Adipose tissue (tissue), 3 donors: Measurements from ENCODE around the gene GAS7. TPM values are rescaled to one million over a fixed set of nuclear protein-coding genes. Genes with fewer than 3 reads are reported as not detected.

Experiments used
- H3K27ac ChIP-seq: one replicate; pipeline ENCODE4 v1.5.1; 2013; ENCODE audit warnings: low read depth, low read length
- WGBS, 3 donors: extraction: QIAGEN DNeasy Blood & Tissue Kit; methylation state at CpG; one replicate each; pipeline ENCODE4 v1.1.7; 2013; 5-methylcytosine and 5-hydroxymethylcytosine counted together
- polyA plus RNA-seq, 3 donors: library from polyadenylated mRNA; stranded (reverse); fragments of 200-250 nt; gene quantifications; one replicate each; pipeline ENCODE4 v1.2.3, GENCODE V29; 2013
- donor health status: healthy with polysubstance abuse.
- donor health status: Bipolar disorder and iron deficiency.
- donor health status: healthy.

GAS7 gene
- polyA plus RNA-seq, 3 donors: 2.5 to 88.1 (median 16.4) TPM

GRCh38 chr17:9991351-9991750 lies 207.1 kb downstream of the GAS7 start:
- H3K27ac ChIP-seq: no peak overlapping the region
- WGBS, 3 donors: 71 to 90% (median 82%) methylated on average over 7 of the region's 7 CpGs

GRCh38 chr17:9987779-9988585 lies 210.4 kb downstream of the GAS7 start:
- no peak overlapping the region for H3K27ac ChIP-seq
- 50 to 58% (median 56%) methylated on average over 7 of the region's 7 CpGs for WGBS, 3 donors

- 66 to 84% (median 71%) methylated on average over 9 of the region's 9 CpGs for WGBS, 3 donors
- H3K27ac ChIP-seq: no peak overlapping the region
Measured at GRCh38 chr17:9986754-9987382, 211.5 kb downstream of the GAS7 start.

GRCh38 chr17:9985646-9986045 lies 212.8 kb downstream of the GAS7 start:
- WGBS, 3 donors: 41 to 59% (median 52%) methylated on average over 8 of the region's 8 CpGs
- H3K27ac ChIP-seq: no peak overlapping the region

- no peak overlapping the region for H3K27ac ChIP-seq
- WGBS, 3 donors: 76 to 90% (median 86%) methylated on average over 9 of the region's 9 CpGs
Measured at GRCh38 chr17:9984768-9985167, 213.6 kb downstream of the GAS7 start.

GRCh38 chr17:9982159-9982558 lies 216.2 kb downstream of the GAS7 start:
- H3K27ac ChIP-seq: no peak overlapping the region
- WGBS, 3 donors: 50 to 77% (median 67%) methylated on average over 3 of the region's 3 CpGs

- H3K27ac ChIP-seq: no peak overlapping the region
- WGBS, 3 donors: 61 to 91% (median 87%) methylated on average over 4 of the region's 4 CpGs
Measured at GRCh38 chr17:9981344-9981915, 217.0 kb downstream of the GAS7 start.

GRCh38 chr17:9979463-9979995 lies 218.9 kb downstream of the GAS7 start:
- WGBS, 3 donors: 46 to 84% (median 65%) methylated on average over 13 of the region's 13 CpGs

GRCh38 chr17:9977180-9977575 lies 221.2 kb downstream of the GAS7 start:
- 70 to 74% (median 72%) methylated on average over 3 of the region's 3 CpGs for WGBS, 3 donors
- H3K27ac ChIP-seq: no peak overlapping the region

More at GRCh38 chr17:9979463-9979995, 218.9 kb downstream of the GAS7 start:
- H3K27ac ChIP-seq: no peak overlapping the region

GRCh38 chr17:9976283-9977179 lies 221.9 kb downstream of the GAS7 start:
- H3K27ac ChIP-seq: no peak overlapping the region
- 74 to 83% (median 79%) methylated on average over 10 of the region's 10 CpGs for WGBS, 3 donors

GRCh38 chr17:9974448-9975381 lies 223.7 kb downstream of the GAS7 start:
- H3K27ac ChIP-seq: no peak overlapping the region
- WGBS, 3 donors: 78 to 82% (median 81%) methylated on average over 16 of the region's 16 CpGs

- whole genome bisulfite sequencing, 3 donors: 37 to 64% (median 53%) methylated on average over 13 of the region's 13 CpGs
- no peak overlapping the region for H3K27ac ChIP-seq
Measured at GRCh38 chr17:9973669-9974447, 224.5 kb downstream of the GAS7 start.

GRCh38 chr17:9971991-9972390 lies 226.4 kb downstream of the GAS7 start:
- WGBS, 3 donors: 37 to 44% (median 42%) methylated on average over 4 of the region's 4 CpGs
- no peak overlapping the region for H3K27ac ChIP-seq

GRCh38 chr17:9969301-9969935 lies 229.0 kb downstream of the GAS7 start:
- no peak overlapping the region for H3K27ac ChIP-seq
- WGBS, 3 donors: 73 to 89% (median 83%) methylated on average over 13 of the region's 13 CpGs

- WGBS, 3 donors: 52 to 81% (median 76%) methylated on average over 5 of the region's 5 CpGs
- no peak overlapping the region for H3K27ac ChIP-seq
Measured at GRCh38 chr17:9968881-9969280, 229.5 kb downstream of the GAS7 start.

GRCh38 chr17:9968008-9968407 lies 230.4 kb downstream of the GAS7 start:
- H3K27ac ChIP-seq: no peak overlapping the region
- 65 to 66% (median 66%) methylated on average over 4 to 5 of the region's 5 CpGs for WGBS, 3 donors
